ENCODE measurements around the gene ATP5PD. TPM values are rescaled to one million over a fixed set of nuclear protein-coding genes. Genes with fewer than 3 reads are reported as not detected.

Gene ATP5PD
- total and polyA plus RNA-seq, 2 of the 13 experiments (the other 11 are each of a cell fraction or from before 2014, with no cell fraction given) = 158 to 428 TPM

DNA sequence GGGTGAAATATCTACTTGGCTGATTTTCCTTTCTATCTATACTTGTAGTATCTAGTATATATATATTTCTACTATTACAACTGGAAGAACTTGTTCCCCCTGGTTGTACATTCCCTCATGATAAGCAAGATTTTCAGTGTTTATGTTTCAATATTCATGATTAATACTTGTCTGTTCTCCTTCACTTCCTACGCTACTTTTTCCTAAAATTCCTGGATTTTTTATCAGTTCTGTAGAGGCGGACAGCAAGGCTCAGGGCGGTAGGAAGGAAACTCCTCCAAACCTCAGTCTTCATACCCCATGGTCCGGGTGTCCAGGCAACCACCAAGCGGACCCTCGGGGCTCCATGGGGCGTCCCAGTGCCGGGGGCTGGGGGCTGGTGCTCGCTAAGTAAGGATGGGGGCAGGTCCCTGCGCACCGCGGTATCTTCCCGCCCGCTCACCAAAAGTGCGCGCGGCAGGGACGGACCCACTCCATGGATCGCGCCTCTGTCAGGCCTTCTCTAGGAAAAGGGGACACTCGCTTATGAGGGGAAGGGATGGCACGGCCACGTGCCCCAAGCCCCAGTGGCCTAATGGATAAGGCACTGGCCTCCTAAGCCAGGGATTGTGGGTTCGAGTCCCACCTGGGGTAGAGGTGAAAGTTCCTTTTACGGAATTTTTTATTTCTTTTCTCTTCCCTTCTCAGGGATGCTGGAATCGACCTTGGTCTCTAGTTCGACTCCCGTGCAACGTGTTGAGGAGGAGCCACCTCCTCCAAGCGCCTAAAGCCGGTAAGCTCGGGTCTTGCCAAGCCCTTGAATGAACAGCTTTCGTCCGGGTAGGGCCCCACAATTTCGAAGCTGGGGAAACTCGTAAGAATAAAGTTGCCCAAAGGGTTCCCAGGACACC is 13.2 kb downstream of the ATP5PD start (continued):
- TF ChIP-seq NR3C1 (CRISPR knock-in tag; IDR thresholded peaks at IDR 0.05) = no peak
- no peak for TF ChIP-seq ZNF17 (CRISPR knock-in tag; IDR thresholded peaks at IDR 0.05)
- TF ChIP-seq ZNF629 (CRISPR knock-in tag; conservative IDR thresholded peaks at IDR 0.05) = peak; percentile 88
- TF ChIP-seq PITX1 (CRISPR knock-in tag; IDR thresholded peaks at IDR 0.05) = peak; percentile 77; the same call in 1 of the 2 replicates
- TF ChIP-seq TBL1XR1 (IDR thresholded peaks at IDR 0.05; ENCODE audit: borderline replicate concordance, low read length, partially characterized antibody) = no peak
- TF ChIP-seq ZNF781 (CRISPR knock-in tag; IDR thresholded peaks at IDR 0.05; ENCODE audit: borderline replicate concordance, not compliant biosample characterization) = no peak
- peak; percentile 67; the same call in 1 of the 2 replicates for TF ChIP-seq ZMYM3 (CRISPR knock-in tag; IDR thresholded peaks at IDR 0.05)
- TF ChIP-seq ZNF674 (CRISPR knock-in tag; IDR thresholded peaks at IDR 0.05; ENCODE audit: low read depth) = 0 out of 2 replicates have a peak, but pooled peaks have one; percentile 75
- TF ChIP-seq ZFYVE20 (CRISPR knock-in tag; IDR thresholded peaks at IDR 0.05; ENCODE audit: borderline replicate concordance, low read depth) = no peak
- TF ChIP-seq ZNF180 (CRISPR knock-in tag; IDR thresholded peaks at IDR 0.05; ENCODE audit: borderline replicate concordance, low read depth) = no peak; the same call in 1 of the 2 replicates
- no peak for TF ChIP-seq RBFOX2 (IDR thresholded peaks at IDR 0.05; ENCODE audit: low read depth, low read length)
- TF ChIP-seq GATA4 (IDR thresholded peaks at IDR 0.05; ENCODE audit: borderline replicate concordance, low read depth) = no peak
- no peak for TF ChIP-seq U2AF2 (IDR thresholded peaks at IDR 0.05; ENCODE audit: low read depth, low read length)
- no peak; the same call in none of the 2 replicates for TF ChIP-seq GABPB1 (CRISPR knock-in tag; IDR thresholded peaks at IDR 0.05)
- peak; percentile 90; the same call in 1 of the 2 replicates for TF ChIP-seq HINFP (CRISPR knock-in tag; IDR thresholded peaks at IDR 0.05; ENCODE audit: low read depth)
- no peak for TF ChIP-seq TAF1 (CRISPR knock-in tag; IDR thresholded peaks at IDR 0.05)
- TF ChIP-seq BRD4 (CRISPR knock-in tag; IDR thresholded peaks at IDR 0.05) = no peak; the same call in 1 of the 2 replicates
- TF ChIP-seq NPAS2 (CRISPR knock-in tag; IDR thresholded peaks at IDR 0.05; ENCODE audit: borderline replicate concordance) = no peak
- TF ChIP-seq CHCHD3 (CRISPR knock-in tag; IDR thresholded peaks at IDR 0.05) = no peak
- 0 out of 2 replicates have a peak, but pooled peaks have one; percentile 27 for TF ChIP-seq HNRNPL (IDR thresholded peaks at IDR 0.05; ENCODE audit: low read depth, low read length)
- TF ChIP-seq RFX5 (IDR thresholded peaks at IDR 0.05; ENCODE audit: low read depth, low read length) = no peak
- no peak for TF ChIP-seq KDM6A (CRISPR knock-in tag; IDR thresholded peaks at IDR 0.05; ENCODE audit: low read depth)
- no peak for TF ChIP-seq ZNF20 (CRISPR knock-in tag; IDR thresholded peaks at IDR 0.05)
- TF ChIP-seq ZNF10 (CRISPR knock-in tag; IDR thresholded peaks at IDR 0.05; ENCODE audit: borderline replicate concordance, low read depth) = no peak
- TF ChIP-seq SMAD9 (CRISPR knock-in tag; IDR thresholded peaks at IDR 0.05) = no peak
- TF ChIP-seq ZNF383 (CRISPR knock-in tag; IDR thresholded peaks at IDR 0.05; ENCODE audit: borderline replicate concordance) = peak; percentile 99
- peak; percentile 48 for TF ChIP-seq TBX2 (CRISPR knock-in tag; IDR thresholded peaks at IDR 0.05; ENCODE audit: borderline replicate concordance)
- peak; percentile 96 for TF ChIP-seq PAWR (CRISPR knock-in tag; IDR thresholded peaks at IDR 0.05; ENCODE audit: borderline replicate concordance)
- no peak for TF ChIP-seq NFRKB (IDR thresholded peaks at IDR 0.05)
- peak; percentile 67; the same call in 1 of the 2 replicates for TF ChIP-seq YEATS2 (CRISPR knock-in tag; IDR thresholded peaks at IDR 0.05; ENCODE audit: borderline replicate concordance)
- peak; percentile 90 for TF ChIP-seq ZIK1 (CRISPR knock-in tag; IDR thresholded peaks at IDR 0.05; ENCODE audit: borderline replicate concordance, low read depth)
